K562 (cell line): ENCODE data around the gene EMC8. TPM values are rescaled to one million over a fixed set of nuclear protein-coding genes. Genes with fewer than 3 reads are reported as not detected.

Experiments used
- C11orf30 ChIP-seq: fragments of 450-650 bp; IDR thresholded peaks from 2 replicates; pipeline ENCODE4 v1.6.1; 2016; ENCODE audit warnings: low read depth, mild to moderate bottlenecking
- DPF2 ChIP-seq: fragments of 450-650 bp; IDR thresholded peaks from 2 replicates; pipeline ENCODE4 v1.6.1; 2016
- E2F8 ChIP-seq: fragments of 450-650 bp; IDR thresholded peaks from 2 replicates; pipeline ENCODE4 v1.7.1; 2018; ENCODE audit warnings: mild to moderate bottlenecking, low read depth; ENCODE audit not compliant: partially characterized antibody
- KDM5B ChIP-seq: fragments of 200-600 bp; sonication (generic); IDR thresholded peaks from 2 replicates; pipeline ENCODE4 v1.6.1; 2012; ENCODE audit warnings: low read depth, mild to moderate bottlenecking, moderate library complexity, low read length, control low read depth, inconsistent platforms; ENCODE audit not compliant: insufficient replicate concordance
- MYC ChIP-seq, 2 experiments: fragments of 250-450 bp in 1 of 2; sonication (Bioruptor Pico) in 1 of 2; IDR thresholded peaks; 2 replicates each; pipeline versions ENCODE4 v1.5.1 to v1.6.1; 2012 to 2021; ENCODE audit warnings: low read depth in 2 of 2, borderline replicate concordance in 1 of 2, improper control_type of control experiment in 1 of 2, low read length in 1 of 2, mild to moderate bottlenecking in 1 of 2, moderate library complexity in 1 of 2
- PHF8 ChIP-seq: fragments of 200-600 bp; sonication (generic); IDR thresholded peaks from 2 replicates; pipeline ENCODE4 v1.6.1; 2012; ENCODE audit warnings: mixed run types, mild to moderate bottlenecking, inconsistent platforms, low read length, moderate library complexity, borderline replicate concordance
- POLR2AphosphoS5 ChIP-seq: IDR thresholded peaks from 2 replicates; pipeline ENCODE4 v1.6.1; 2011; ENCODE audit warnings: mild to moderate bottlenecking, low read depth, low read length, moderate library complexity; ENCODE audit not compliant: control insufficient read depth, insufficient read depth
- SAP30 ChIP-seq: fragments of 200-600 bp; sonication (generic); IDR thresholded peaks from 2 replicates; pipeline ENCODE4 v1.6.1; 2012; ENCODE audit warnings: borderline replicate concordance, low read depth, mild to moderate bottlenecking, moderate library complexity, low read length, control low read depth, inconsistent platforms; ENCODE audit not compliant: insufficient read depth, poor library complexity, severe bottlenecking
- ZBTB40 ChIP-seq, 2 experiments: fragments of 450-650 bp in 1 of 2; sonication (generic) in 1 of 2; formaldehyde crosslinking in 1 of 2; IDR thresholded peaks; 2 replicates each; pipeline versions ENCODE4 v1.7.1 to v1.9.0; 2016 to 2022; ENCODE audit warnings: inconsistent platforms in 1 of 2, mild to moderate bottlenecking in 1 of 2, missing genetic modification reagents in 1 of 2
- ZNF121 ChIP-seq: sonication (generic); formaldehyde crosslinking; conservative IDR thresholded peaks from 2 replicates; pipeline ENCODE4 v1.8.0; 2022; ENCODE audit warnings: missing genetic modification reagents
- polyA plus RNA-seq, 8 experiments: library from polyadenylated mRNA; depleted of rRNA in 4 of 8; stranded (reverse) in 5 of 8; unstranded in 3 of 8; fragments of >200 nt; fragmentation: Nextera tagmentation in 2 of 8; fragmentation: Illumina TruSeq in 1 of 8; extraction: Ambion mirVana in 2 of 8; extraction: Trizol in 1 of 8; gene quantifications; 2 replicates each; pipeline versions ENCODE4 v1.2.1 to v1.2.3, GENCODE V29; 2011 to 2014; ENCODE audit warnings: inconsistent platforms in 1 of 8, missing spikeins in 1 of 8
- total RNA-seq, 7 experiments: library from RNA; depleted of rRNA in 6 of 7; stranded (reverse); fragments of >200 nt in 6 of 7; fragmentation: Illumina TruSeq in 2 of 7; extraction: Trizol in 2 of 7; gene quantifications; 2 replicates each; pipeline versions ENCODE4 v1.2.1 to v1.2.3, GENCODE V29; 2011 to 2021; ENCODE audit warnings: low replicate concordance in 1 of 7

The EMC8 gene
- total and polyA plus RNA-seq, 9 of the 15 experiments (the other 6 are each of a cell fraction or from before 2014, with no cell fraction given): 11.4 to 81.8 (median 48.6) TPM

DNA sequence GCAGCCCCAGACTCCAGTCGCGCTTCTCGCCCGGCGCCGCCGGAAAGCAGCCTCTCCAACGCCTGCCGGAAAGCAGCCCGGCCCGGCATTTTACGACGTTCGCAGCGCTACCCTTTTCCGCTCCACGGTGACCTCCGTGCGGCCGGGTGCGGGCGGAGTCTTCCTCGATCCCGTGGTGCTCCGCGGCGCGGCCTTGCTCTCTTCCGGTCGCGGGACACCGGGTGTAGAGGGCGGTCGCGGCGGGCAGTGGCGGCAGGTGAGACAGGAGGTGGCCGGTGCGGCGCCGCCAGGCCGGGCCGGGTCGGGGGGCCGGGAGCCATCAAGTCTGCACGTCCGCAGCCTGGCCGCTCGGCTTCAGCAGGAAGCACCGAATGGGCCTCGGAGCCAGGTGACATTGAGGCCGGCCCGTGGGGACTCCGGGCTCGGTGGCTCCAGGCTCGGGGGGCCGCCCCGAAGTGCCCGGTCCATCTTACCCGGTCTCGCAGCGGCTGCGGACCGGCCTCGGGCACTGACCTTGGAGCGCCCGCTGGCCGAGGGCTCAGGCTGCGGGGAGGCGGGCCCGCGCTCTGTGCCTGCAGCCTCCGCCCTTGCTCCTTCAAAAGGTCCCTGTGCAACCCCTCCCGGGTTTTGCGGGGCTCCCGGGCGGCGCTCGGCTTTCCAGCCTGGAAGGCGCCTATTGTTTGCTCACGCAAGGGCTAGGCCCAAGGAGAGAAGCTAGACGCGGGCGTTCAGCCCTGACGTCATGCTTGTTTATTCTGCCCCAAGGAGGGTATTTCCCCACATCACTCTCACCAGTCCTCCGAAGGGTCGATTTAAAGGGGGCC, at the start of gene EMC8, which contains the start of gene COX4I1 (continued):
- TF ChIP-seq E2F8 (peak; percentile 73), SAP30 (peak; percentile 21), ZNF121 (no peak), DPF2 (no peak; the same call in 1 of the 2 replicates), POLR2AphosphoS5 (peak; percentile 78), MYC (IDR thresholded peaks at IDR 0.05; ENCODE audit: low read depth, low read length) (peak; percentile 78; the same call in 1 of the 2 replicates), MYC (CRISPR knock-in tag; IDR thresholded peaks at IDR 0.05; ENCODE audit: borderline replicate concordance, low read depth) (no peak), PHF8 (peak; percentile 96; the same call in 1 of the 2 replicates), ZBTB40 (IDR thresholded peaks at IDR 0.05) (peak; percentile 85), ZBTB40 (CRISPR knock-in tag; IDR thresholded peaks at IDR 0.05) (no peak), KDM5B (peak; percentile 45), C11orf30 (peak; percentile 80)
